RWPE2 (cell line): ENCODE results near the gene PITHD1.
A peak's percentile ranks its signal among the peaks of the same experiment; 100 is the strongest.

Experiments used
- ATAC-seq: fragments of 200-7000 bp; cut with Tn5 transposase; 3 replicates; pipeline ENCODE4 v1.9.1; 2021; ENCODE audit warnings: low read depth
- DNase-seq: peaks from one replicate; pipeline ENCODE4 v3.0.0-alpha.2; 2020; ENCODE audit warnings: low spot score
- H3K27ac ChIP-seq: fragments of 450-650 bp; 2 replicates; pipeline ENCODE4 v1.5.1; 2017; ENCODE audit warnings: mild to moderate bottlenecking; ENCODE audit not compliant: poor library complexity, severe bottlenecking
- H3K27me3 ChIP-seq: fragments of 250-450 bp; sonication (Bioruptor Pico); 2 replicates; pipeline ENCODE4 v1.5.1; 2021; ENCODE audit warnings: mild to moderate bottlenecking, moderate library complexity; ENCODE audit not compliant: insufficient read depth, poor library complexity, severe bottlenecking
- H3K36me3 ChIP-seq: fragments of 250-450 bp; sonication (Bioruptor Pico); 2 replicates; pipeline ENCODE4 v1.5.1; 2020; ENCODE audit warnings: low read depth, mild to moderate bottlenecking, moderate library complexity
- H3K4me1 ChIP-seq: fragments of 250-450 bp; sonication (Bioruptor Pico); 2 replicates; pipeline ENCODE4 v1.5.1; 2021; ENCODE audit warnings: mild to moderate bottlenecking, moderate library complexity; ENCODE audit not compliant: insufficient read depth, poor library complexity, severe bottlenecking
- H3K4me3 ChIP-seq: fragments of 250-450 bp; sonication (Bioruptor Pico); 2 replicates; pipeline ENCODE4 v1.5.1; 2021; ENCODE audit warnings: mild to moderate bottlenecking, moderate library complexity; ENCODE audit not compliant: severe bottlenecking
- H3K9me3 ChIP-seq: fragments of 250-450 bp; sonication (Bioruptor Pico); 2 replicates; pipeline ENCODE4 v1.5.1; 2021; ENCODE audit warnings: mild to moderate bottlenecking, moderate library complexity; ENCODE audit not compliant: severe bottlenecking
- TF ChIP-seq, protein P1 (sequence below): fragments of 450-650 bp; IDR thresholded peaks from one replicate; pipeline ENCODE4 v1.5.1; 2017; ENCODE audit warnings: mild to moderate bottlenecking, moderate library complexity; ENCODE audit not compliant: poor library complexity, severe bottlenecking

PITHD1 gene

GRCh38 chr1:23795676-23796465 is 17.7 kb downstream of the PITHD1 start:
- DNase-seq (no peak), ATAC-seq (no peak)
- TF ChIP-seq, protein P1, sequence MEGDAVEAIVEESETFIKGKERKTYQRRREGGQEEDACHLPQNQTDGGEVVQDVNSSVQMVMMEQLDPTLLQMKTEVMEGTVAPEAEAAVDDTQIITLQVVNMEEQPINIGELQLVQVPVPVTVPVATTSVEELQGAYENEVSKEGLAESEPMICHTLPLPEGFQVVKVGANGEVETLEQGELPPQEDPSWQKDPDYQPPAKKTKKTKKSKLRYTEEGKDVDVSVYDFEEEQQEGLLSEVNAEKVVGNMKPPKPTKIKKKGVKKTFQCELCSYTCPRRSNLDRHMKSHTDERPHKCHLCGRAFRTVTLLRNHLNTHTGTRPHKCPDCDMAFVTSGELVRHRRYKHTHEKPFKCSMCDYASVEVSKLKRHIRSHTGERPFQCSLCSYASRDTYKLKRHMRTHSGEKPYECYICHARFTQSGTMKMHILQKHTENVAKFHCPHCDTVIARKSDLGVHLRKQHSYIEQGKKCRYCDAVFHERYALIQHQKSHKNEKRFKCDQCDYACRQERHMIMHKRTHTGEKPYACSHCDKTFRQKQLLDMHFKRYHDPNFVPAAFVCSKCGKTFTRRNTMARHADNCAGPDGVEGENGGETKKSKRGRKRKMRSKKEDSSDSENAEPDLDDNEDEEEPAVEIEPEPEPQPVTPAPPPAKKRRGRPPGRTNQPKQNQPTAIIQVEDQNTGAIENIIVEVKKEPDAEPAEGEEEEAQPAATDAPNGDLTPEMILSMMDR = no peak
- Histone ChIP-seq H3K4me1 (peaks cover 11% of the 10 kb centered on the region), H3K27ac (peak overlapping the region; percentile 23), H3K36me3 (peaks cover 56% of the 10 kb centered on the region), H3K9me3 (no peaks in the 10 kb centered on the region), H3K4me3 (no peak overlapping the region), H3K27me3 (no peaks in the 10 kb centered on the region)

- DNase-seq = no peak
- Histone ChIP-seq H3K9me3 (no peaks in the 10 kb centered on the region), H3K27me3 (no peaks in the 10 kb centered on the region), H3K4me1 (peaks cover 11% of the 10 kb centered on the region), H3K4me3 (no peak overlapping the region), H3K36me3 (peaks cover 56% of the 10 kb centered on the region), H3K27ac (peak overlapping the region; percentile 23)
- no peak for ATAC-seq
- TF ChIP-seq, protein P1 = no peak
These were observed 18.5 kb downstream of the PITHD1 start for GRCh38 chr1:23796466-23797271.

GRCh38 chr1:23797478-23798448 is 19.5 kb downstream of the PITHD1 start:
- H3K4me1 ChIP-seq = peaks cover 8% of the 10 kb centered on the region
- H3K9me3 ChIP-seq = no peaks in the 10 kb centered on the region
- H3K27ac ChIP-seq = peak overlapping the region; percentile 94
- DNase-seq = no peak
- ATAC-seq = no peak
- peaks cover 52% of the 10 kb centered on the region for H3K36me3 ChIP-seq
- no peak overlapping the region for H3K4me3 ChIP-seq
- no peaks in the 10 kb centered on the region for H3K27me3 ChIP-seq
- TF ChIP-seq, protein P1 = no peak

- no peak for DNase-seq
- ATAC-seq = no peak
- peaks cover 43% of the 10 kb centered on the region for H3K36me3 ChIP-seq
These were observed 20.5 kb downstream of the PITHD1 start for GRCh38 chr1:23798662-23799142.

More at GRCh38 chr1:23798662-23799142, 20.5 kb downstream of the PITHD1 start:
- Histone ChIP-seq H3K27ac (peak overlapping the region; percentile 94), H3K9me3 (no peaks in the 10 kb centered on the region), H3K27me3 (no peaks in the 10 kb centered on the region), H3K4me3 (no peak overlapping the region), H3K4me1 (peaks cover 8% of the 10 kb centered on the region)
- TF ChIP-seq, protein P1 = no peak
